ENCODE measurements around the gene UGGT1. TPM values are rescaled to one million over a fixed set of nuclear protein-coding genes. Genes with fewer than 3 reads are reported as not detected.

Gene UGGT1
- total RNA-seq, 1 donor from 2014 or later: 58.7 TPM

- Mint-ChIP-seq H3K4me3 (peak overlapping the region; percentile 61), H3K36me3 (ENCODE audit: low read depth) (no peaks in the 10 kb centered on the region), H3K27me3 (ENCODE audit: low read depth) (no peaks in the 10 kb centered on the region), H3K4me1 (peaks cover 35% of the 10 kb centered on the region), H3K27ac (ENCODE audit: unreplicated experiment) (no peak overlapping the region), H3K9me3 (no peaks in the 10 kb centered on the region)
- no peak for TF ChIP-seq CTCF (conservative IDR thresholded peaks at IDR 0.05)
- DNase-seq (ENCODE audit: low read depth, low spot score): no peak
These were observed 1.7 kb downstream of the UGGT1 start for GRCh38 chr2:128092656-128093055.

- no peaks in the 10 kb centered on the region for H3K9me3 Mint-ChIP-seq
- H3K36me3 Mint-ChIP-seq (ENCODE audit: low read depth): no peaks in the 10 kb centered on the region
- H3K27ac Mint-ChIP-seq (ENCODE audit: unreplicated experiment): no peak overlapping the region
- H3K4me1 Mint-ChIP-seq: peaks cover 35% of the 10 kb centered on the region
- no peak for DNase-seq (ENCODE audit: low read depth, low spot score)
- no peak for TF ChIP-seq CTCF (conservative IDR thresholded peaks at IDR 0.05)
- no peaks in the 10 kb centered on the region for H3K27me3 Mint-ChIP-seq (ENCODE audit: low read depth)
- H3K4me3 Mint-ChIP-seq: no peak overlapping the region
These were observed 2.8 kb downstream of the UGGT1 start for GRCh38 chr2:128093762-128094161.

GRCh38 chr2:128095201-128095600 lies 4.2 kb downstream of the UGGT1 start:
- peaks cover 25% of the 10 kb centered on the region for H3K4me1 Mint-ChIP-seq
- H3K9me3 Mint-ChIP-seq: no peaks in the 10 kb centered on the region
- no peaks in the 10 kb centered on the region for H3K27me3 Mint-ChIP-seq (ENCODE audit: low read depth)
- H3K27ac Mint-ChIP-seq (ENCODE audit: unreplicated experiment): no peak overlapping the region
- H3K36me3 Mint-ChIP-seq (ENCODE audit: low read depth): no peaks in the 10 kb centered on the region
- TF ChIP-seq CTCF (conservative IDR thresholded peaks at IDR 0.05): no peak
- DNase-seq (ENCODE audit: low read depth, low spot score): no peak
- H3K4me3 Mint-ChIP-seq: peak overlapping the region; percentile 34

GRCh38 chr2:128103407-128103806 lies 12.4 kb downstream of the UGGT1 start:
- no peak overlapping the region for H3K4me3 Mint-ChIP-seq
- no peak for TF ChIP-seq CTCF (conservative IDR thresholded peaks at IDR 0.05)
- H3K4me1 Mint-ChIP-seq: no peaks in the 10 kb centered on the region
- H3K27ac Mint-ChIP-seq (ENCODE audit: unreplicated experiment): no peak overlapping the region
- H3K9me3 Mint-ChIP-seq: no peaks in the 10 kb centered on the region
- no peaks in the 10 kb centered on the region for H3K27me3 Mint-ChIP-seq (ENCODE audit: low read depth)
- H3K36me3 Mint-ChIP-seq (ENCODE audit: low read depth): peaks cover 2% of the 10 kb centered on the region
- no peak for DNase-seq (ENCODE audit: low read depth, low spot score)

DNA sequence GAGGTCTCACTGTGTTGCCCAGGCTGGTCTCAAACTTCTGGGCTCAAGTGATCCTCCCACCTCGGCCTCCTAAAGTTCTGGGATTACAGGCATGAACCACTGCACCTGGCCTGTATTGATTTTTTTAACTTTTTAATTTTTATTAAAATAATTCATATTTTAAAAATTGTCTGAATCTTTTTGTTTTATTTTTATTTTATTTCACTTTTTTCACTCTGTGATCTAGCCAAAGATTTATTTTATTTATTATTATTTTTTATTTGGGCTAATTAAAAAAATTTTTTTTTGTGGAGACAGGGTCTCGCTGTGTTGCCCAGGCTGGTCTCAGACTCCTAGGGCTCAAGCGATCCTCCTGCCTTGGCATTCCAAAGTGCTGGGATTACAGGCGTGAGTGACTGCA lies 14.1 kb downstream of the UGGT1 start:
- H3K4me1 Mint-ChIP-seq: no peaks in the 10 kb centered on the region
- no peak overlapping the region for H3K27ac Mint-ChIP-seq (ENCODE audit: unreplicated experiment)
- TF ChIP-seq CTCF (conservative IDR thresholded peaks at IDR 0.05): no peak
- H3K27me3 Mint-ChIP-seq (ENCODE audit: low read depth): no peaks in the 10 kb centered on the region
- H3K9me3 Mint-ChIP-seq: no peaks in the 10 kb centered on the region
- no peak overlapping the region for H3K4me3 Mint-ChIP-seq
- H3K36me3 Mint-ChIP-seq (ENCODE audit: low read depth): peaks cover 2% of the 10 kb centered on the region
- no peak for DNase-seq (ENCODE audit: low read depth, low spot score)

DNA sequence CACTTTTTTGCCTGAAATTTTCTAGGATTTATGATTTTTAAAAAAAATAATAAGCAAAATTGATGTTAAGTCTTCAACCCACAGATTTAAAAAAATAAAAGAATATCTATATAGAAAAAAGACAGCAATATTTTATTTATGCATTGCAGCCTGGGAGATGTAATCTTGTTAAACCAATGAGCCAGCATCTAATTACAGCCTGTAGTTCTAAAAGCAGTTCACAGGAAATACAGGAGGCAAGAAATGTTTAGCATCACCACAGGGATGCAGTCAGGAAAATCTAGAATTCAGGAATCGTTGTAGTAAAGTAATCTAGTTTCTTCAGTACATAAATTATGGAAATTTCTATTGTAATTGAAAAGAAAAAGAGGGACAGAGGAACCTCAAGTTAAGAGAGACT lies 17.2 kb downstream of the UGGT1 start:
- Mint-ChIP-seq H3K4me3 (no peak overlapping the region), H3K27me3 (ENCODE audit: low read depth) (no peaks in the 10 kb centered on the region), H3K27ac (ENCODE audit: unreplicated experiment) (no peak overlapping the region), H3K9me3 (no peaks in the 10 kb centered on the region), H3K36me3 (ENCODE audit: low read depth) (peaks cover 3% of the 10 kb centered on the region), H3K4me1 (no peaks in the 10 kb centered on the region)
- TF ChIP-seq CTCF (conservative IDR thresholded peaks at IDR 0.05): no peak
- DNase-seq (ENCODE audit: low read depth, low spot score): no peak

Measured in neural crest cell (in vitro differentiated cells).